ENCODE measurements around the gene EGFLAM.
A peak's percentile ranks its signal among the peaks of the same experiment; 100 is the strongest.

The EGFLAM gene

GRCh38 chr5:38422622-38423021 lies 164.3 kb downstream of the EGFLAM start:
- DNase-seq = no peak

DNA sequence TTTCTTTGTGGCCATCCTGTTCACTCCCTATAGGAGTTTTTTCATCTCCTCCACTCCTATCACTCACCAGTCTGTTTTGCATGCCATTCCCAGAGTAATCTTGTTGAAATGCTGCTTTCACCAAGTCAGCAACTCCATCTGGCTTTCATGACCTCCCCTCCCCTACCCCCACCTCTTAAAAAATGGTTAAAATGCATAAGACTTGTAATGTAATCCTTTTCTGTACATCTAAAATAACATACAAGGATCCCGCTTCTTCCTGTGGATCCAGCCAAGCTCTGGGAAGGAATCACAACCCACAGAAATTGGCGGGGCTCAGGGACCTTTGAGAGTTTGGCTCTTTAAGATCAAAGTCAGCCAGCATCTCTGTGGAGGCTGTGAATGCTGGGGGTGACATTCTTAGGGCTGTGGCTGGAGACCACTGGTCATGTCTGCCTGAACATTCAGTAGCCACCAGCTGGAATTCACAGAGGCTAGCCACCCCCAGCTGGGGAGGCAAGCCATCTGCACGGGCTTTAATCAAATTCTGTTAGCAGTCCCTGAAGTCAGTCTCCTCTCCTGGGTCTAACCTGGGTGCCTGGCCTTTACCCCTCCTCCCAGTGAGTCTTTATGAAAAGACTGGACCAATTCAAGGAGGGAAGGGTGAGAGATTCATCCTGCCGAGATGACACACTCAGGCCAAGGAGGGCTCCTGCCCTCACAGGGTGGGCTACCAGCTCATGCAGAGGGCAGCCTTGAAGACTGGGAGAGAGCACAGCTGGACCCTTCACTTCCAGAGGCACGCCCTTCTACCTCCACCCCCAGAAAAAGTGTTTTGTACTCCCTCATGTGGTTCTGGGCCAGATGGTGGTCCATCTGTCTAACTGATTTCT lies 165.2 kb downstream of the EGFLAM start:
- peak; percentile 99 for DNase-seq

GRCh38 chr5:38424148-38425060 lies 166.0 kb downstream of the EGFLAM start:
- DNase-seq = peak; percentile 99

DNA sequence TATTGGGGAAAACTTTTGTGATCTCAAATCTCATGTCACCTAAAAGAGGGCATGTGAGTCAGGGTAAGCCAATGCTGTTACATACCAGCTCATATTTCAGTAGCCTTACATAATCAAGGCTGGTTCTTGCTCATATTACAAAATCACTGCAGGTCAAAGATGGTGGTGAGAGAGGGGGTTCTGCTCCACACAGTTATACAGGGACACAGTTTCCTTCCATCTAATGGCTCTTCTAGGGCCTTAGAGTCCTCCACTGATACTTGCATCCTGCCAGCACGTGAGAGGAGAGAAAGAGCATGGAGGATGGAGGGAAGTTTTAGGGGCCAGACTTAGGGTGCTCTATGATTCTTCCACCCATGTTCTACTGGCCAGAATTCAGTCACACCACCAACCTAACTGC lies 168.1 kb downstream of the EGFLAM start:
- DNase-seq = peak; percentile 25

GRCh38 chr5:38426986-38427950 lies 168.9 kb downstream of the EGFLAM start:
- DNase-seq = no peak

DNA sequence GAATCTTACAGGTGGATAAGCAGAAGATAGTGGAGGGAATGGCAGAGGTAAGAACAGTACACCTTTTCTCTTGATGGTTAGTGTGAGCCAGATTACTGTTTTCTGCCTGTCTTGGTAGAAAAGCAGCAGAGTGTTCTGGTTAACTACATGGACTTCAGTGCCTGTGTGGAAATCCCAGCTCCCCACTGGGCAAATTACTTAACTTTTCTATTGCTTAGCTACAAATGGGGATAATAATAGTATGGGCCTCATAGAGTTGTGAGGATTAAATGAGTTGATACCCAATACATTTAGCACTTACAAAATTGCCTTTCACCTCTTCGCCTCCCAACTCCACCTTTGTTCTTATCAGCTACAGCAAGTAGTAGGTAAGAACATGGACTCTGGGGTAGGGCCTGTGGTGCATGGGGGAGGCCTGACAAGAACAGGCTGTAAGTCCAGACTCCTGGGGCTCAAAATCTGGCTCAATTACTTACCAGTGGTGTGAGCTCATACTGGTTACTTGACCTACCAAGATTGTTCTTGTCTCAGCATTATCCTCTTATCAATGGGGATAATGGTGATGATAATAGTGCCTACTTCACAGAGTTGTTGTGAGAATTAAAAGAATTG lies 173.0 kb downstream of the EGFLAM start:
- DNase-seq = no peak

GRCh38 chr5:38433160-38433861 lies 175.0 kb downstream of the EGFLAM start:
- DNase-seq = no peak

DNA sequence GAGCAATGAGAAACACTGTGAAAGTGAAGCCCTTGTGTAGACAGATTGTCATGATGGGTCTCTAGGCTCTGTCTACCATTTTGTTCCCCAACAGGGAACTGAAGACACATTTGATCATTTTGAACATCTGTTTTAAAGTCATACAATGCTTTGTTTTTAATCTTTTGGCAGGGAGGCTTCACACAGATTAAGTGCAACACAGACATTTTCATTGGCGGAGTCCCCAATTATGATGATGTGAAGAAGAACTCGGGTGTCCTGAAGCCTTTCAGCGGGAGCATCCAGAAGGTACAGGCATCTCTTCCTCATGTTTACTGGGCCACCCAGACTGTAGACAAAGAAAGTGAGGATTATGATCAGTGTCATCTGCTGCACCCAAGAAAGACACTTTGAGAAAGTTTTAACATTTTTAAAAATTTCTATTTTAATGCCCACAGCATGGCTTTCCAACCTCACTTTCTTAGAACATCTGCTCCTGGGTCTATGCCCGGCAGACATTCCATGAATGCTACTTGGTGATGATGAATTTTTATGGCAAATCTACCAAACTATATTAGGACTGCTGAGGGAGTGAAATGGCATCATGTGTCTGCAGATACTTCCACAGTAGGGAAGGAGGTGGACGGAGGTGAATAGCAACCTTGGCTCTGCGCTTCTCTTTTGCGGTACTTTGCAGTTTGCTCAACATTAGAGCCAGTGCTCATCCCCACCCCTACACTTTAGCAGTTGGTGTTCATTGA lies 176.8 kb downstream of the EGFLAM start:
- DNase-seq = no peak

DNA sequence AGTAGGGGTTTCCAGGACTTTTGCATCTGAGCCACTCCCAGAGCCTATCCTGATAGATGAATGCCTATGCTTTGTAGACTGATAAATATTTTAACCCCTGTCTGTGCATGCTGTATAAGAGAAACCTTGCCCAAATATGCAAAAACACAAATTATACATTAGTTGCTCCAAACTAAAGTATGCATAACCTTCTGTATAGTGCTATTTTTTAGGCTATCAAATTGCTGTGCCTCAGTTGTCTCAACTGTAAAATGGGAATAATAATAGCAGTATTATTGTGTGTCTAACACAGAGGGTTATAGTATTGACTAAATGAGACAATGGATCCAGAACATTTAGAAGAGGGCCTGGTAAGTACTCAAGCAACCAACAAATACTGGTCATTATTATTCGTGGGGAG lies 180.4 kb downstream of the EGFLAM start:
- DNase-seq = no peak

DNA sequence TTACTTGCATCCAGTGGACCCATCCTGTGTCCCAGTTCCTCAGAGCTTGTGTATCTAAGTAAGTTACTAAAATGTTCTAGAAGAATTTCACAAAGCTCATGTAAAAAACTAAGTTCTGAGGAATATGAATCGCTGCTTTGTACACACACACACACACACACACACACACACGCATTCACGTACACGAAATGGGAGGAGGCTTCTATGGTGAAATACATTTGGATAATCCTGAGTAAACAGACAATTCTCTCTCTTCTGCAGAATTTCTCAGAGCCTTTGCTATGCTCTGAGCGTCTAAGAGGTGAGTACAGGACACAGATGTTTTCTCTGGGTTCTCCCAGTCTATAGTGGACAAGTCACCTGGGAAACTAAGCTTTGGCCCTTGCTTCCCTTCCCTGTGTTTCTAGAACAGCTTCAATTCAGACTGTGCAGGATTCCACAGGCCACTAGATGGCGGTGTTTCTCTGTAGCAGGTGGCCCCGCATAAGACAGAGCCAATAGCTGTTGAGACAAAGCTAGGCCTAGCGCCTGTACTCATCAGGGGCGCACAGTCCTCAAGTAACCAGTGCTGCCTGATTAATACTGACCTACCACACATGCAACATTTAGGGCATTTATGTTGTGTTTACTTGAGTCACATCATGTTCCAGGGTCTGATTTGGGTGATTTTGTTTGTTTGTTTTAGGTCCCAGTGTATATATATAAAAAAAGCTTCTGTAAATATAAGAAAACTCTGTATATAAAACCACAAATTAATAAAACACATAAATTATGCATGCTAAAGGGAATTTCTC lies 183.3 kb downstream of the EGFLAM start:
- DNase-seq = peak; percentile 88

DNA sequence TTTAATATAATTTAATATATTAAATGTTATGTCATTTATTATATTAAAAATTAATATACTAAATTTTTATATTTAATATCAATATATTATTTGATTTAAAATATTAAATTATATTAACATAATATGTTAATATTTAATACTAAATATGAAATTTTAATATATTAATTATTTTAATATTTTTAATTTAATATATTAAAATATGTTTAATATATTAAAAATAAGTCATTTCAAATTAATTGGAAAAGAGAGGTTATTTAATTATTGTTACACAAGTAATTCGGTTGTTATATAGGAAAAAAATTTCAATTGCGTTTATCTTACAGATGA lies 183.9 kb downstream of the EGFLAM start:
- no peak for DNase-seq

- DNase-seq = no peak
Observed at GRCh38 chr5:38443390-38443789, 185.0 kb downstream of the EGFLAM start.

DNA sequence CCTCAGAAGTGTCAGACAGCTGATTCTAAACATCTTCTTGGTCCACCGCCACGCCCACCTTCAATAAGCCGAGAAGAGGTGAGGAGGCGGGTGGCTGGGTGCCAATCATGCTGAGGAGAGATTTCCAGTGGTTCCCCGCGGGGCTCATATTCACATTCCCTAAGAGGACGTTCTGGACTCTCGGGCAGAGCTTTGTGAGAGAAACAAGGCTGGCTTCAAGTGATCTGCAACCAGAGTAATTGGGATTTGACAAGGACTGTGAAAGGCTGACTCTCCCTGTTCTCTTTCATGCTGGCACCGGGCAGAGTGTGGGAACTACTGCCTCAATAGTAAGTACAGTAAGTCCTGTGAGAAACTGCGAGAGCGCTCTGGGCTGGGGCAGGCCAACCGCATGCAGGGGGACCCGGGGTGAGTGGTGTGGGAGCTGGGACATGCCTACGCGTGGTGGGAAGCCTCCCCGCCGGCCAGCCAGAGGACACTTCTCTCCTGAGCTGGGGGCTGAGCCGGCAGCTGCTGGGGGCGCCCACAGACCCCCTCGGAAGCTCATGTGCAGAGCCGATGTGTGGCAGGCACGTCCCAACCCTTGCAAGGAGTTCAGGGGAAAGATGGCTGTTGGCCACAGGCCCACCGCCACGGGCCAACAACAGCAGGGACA lies 187.1 kb downstream of the EGFLAM start:
- DNase-seq = no peak

- no peak for DNase-seq
Observed at GRCh38 chr5:38446029-38446522, 187.7 kb downstream of the EGFLAM start.

DNA sequence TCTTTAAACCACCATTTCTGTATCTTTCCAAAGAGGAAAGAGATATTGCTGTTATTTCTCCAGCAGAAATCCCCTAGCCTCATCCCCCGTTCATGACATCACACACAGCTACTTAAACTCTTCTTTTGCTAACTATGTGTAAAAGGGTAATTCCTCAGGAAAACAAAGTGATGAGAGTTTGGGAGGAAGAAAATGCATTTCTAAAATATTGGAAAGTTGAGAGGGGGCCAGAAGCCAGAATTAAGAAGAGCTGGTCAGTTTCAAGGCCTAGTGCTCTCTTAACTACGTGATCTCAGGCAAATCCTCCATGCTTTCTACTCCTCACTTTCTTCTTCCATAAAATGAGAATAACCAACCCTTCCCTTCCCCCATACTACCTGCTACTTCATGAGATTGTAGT lies 188.7 kb downstream of the EGFLAM start:
- DNase-seq = no peak

DNA sequence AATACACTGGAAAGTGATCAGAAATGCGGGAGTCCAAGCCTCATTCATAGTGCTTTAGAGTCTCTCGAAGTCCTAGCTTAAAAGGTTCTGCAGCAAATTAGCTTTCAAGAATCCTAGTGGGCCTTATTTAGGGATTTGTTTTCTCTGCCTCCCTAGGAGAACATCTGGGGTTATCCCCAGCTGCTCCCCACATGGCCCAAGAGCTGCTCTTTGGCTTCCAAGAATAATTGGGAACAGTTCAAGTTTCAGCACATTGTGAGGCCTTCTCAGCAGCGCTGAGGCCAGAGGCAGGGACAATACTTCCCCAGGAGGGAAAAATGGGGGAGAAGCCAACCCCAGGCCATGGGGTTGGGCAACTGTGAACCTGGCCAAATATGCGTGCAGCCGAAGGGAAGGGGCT lies 189.4 kb downstream of the EGFLAM start:
- DNase-seq = no peak

- DNase-seq = no peak
Observed at GRCh38 chr5:38448568-38449350, 190.4 kb downstream of the EGFLAM start.

GRCh38 chr5:38450627-38451026 lies 192.3 kb downstream of the EGFLAM start:
- no peak for DNase-seq
